ENCODE data around the gene SYVN1.
A peak's percentile ranks its signal among the peaks of the same experiment; 100 is the strongest.

SYVN1 gene

GRCh38 chr11:65132238-65132987 is 1.9 kb downstream of the SYVN1 start:
- Histone ChIP-seq H3K4me1 (peaks cover 5 to 30% (median 28%) of the 10 kb centered on the region in 4 donors), H3K27me3 (no peaks in the 10 kb centered on the region), H3K4me3 (peak overlapping the region in 1 of 2 donors; percentile 92), H3K36me3 (peaks cover 42 to 59% (median 55%) of the 10 kb centered on the region in 3 donors), H3K27ac (no peak overlapping the region), H3K9me3 (no peaks in the 10 kb centered on the region)
- intact Hi-C loops (cut with DNase I; ENCODE audit: low total_unique reads), result no loop called here
- DNase-seq, result peak in 1 of 2 donors; percentile 56
- no peak for TF ChIP-seq CTCF (IDR thresholded peaks at IDR 0.05)

- peak in 1 of 2 donors; percentile 32 for DNase-seq
- H3K4me1 ChIP-seq, result peaks cover 5 to 30% (median 28%) of the 10 kb centered on the region in 4 donors
- no peak for TF ChIP-seq CTCF (IDR thresholded peaks at IDR 0.05)
- no peaks in the 10 kb centered on the region for H3K27me3 ChIP-seq
- intact Hi-C loops (cut with DNase I; ENCODE audit: low total_unique reads), result no loop called here
- H3K27ac ChIP-seq, result no peak overlapping the region
- no peaks in the 10 kb centered on the region for H3K9me3 ChIP-seq
- peaks cover 47 to 64% (median 61%) of the 10 kb centered on the region in 3 donors for H3K36me3 ChIP-seq
- H3K4me3 ChIP-seq, result no peak overlapping the region
These were observed 2.5 kb downstream of the SYVN1 start for GRCh38 chr11:65131895-65132237.

GRCh38 chr11:65131417-65131776 is 2.9 kb downstream of the SYVN1 start:
- Histone ChIP-seq H3K27me3 (no peaks in the 10 kb centered on the region), H3K4me3 (no peak overlapping the region), H3K27ac (no peak overlapping the region), H3K4me1 (peaks cover 5 to 30% (median 28%) of the 10 kb centered on the region in 4 donors), H3K36me3 (peaks cover 52 to 69% (median 65%) of the 10 kb centered on the region in 3 donors), H3K9me3 (no peaks in the 10 kb centered on the region)
- DNase-seq, result peak in 1 of 2 donors; percentile 33
- no peak for TF ChIP-seq CTCF (IDR thresholded peaks at IDR 0.05)
- intact Hi-C loops (cut with DNase I; ENCODE audit: low total_unique reads), result no loop called here

DNA sequence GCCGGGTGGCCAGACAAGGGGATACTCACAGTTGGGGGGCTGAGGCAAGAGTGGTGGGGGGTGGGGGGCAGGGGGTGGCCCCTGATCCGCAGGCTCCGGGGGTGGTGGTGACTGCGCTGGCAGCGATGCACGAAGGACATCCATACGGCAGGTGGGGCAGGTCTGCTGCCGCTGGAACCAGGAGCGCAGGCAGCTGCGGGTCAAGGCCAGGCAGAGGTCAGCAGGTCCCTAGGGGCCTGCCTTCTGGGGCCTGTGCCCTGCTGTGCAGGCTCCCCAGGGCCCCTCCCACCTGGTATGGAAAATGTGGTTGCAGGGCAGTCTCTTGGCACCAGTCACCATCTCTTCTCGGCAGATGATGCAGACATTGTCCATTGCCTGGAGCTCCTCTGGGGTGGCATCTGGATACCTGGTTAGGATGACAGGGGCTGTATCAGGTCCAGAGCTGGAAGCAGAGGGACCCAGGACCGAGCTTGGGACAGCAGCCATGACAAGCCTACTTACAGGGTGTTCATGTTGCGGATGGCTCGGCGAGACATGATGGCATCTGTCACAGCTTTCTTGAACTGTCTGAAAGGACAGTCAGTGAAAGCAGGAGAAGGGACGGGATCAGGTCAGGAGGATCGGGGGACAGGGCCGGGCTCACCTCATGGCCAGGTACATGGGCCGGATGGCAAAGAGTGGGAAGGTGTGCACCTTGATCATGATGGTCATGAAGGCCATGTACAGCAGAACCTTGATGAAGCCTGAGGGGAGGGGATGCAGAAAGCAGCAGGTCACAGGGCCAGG is 3.5 kb downstream of the SYVN1 start:
- DNase-seq, result no peak
- H3K27ac ChIP-seq, result no peak overlapping the region
- intact Hi-C loops (cut with DNase I; ENCODE audit: low total_unique reads), result no loop called here

More for the DNA sequence above, 3.5 kb downstream of the SYVN1 start:
- TF ChIP-seq CTCF (IDR thresholded peaks at IDR 0.05), result no peak
- no peaks in the 10 kb centered on the region for H3K9me3 ChIP-seq
- peaks cover 55 to 74% (median 71%) of the 10 kb centered on the region in 3 donors for H3K36me3 ChIP-seq
- H3K4me3 ChIP-seq, result no peak overlapping the region
- H3K27me3 ChIP-seq, result no peaks in the 10 kb centered on the region
- H3K4me1 ChIP-seq, result peaks cover 5 to 26% (median 25%) of the 10 kb centered on the region in 4 donors
